ENCODE measurements around the gene DYTN.

The DYTN gene

GRCh38 chr2:206647985-206648384 lies 70.2 kb downstream of the DYTN start:
- peak; percentile 2 for DNase-seq (ENCODE audit: low read depth, low spot score)
- no peak overlapping the region for H3K4me3 ChIP-seq (ENCODE audit: low read depth, low read length)
- no peak for TF ChIP-seq CTCF (IDR thresholded peaks at IDR 0.05; ENCODE audit: low read depth, low read length)
- in situ Hi-C loops (cut with HindIII; ENCODE audit: low sequenced_read_pairs): no loop called here

GRCh38 chr2:206642075-206643025 lies 75.8 kb downstream of the DYTN start, which contains the start of gene FAM237A:
Gene FAM237A (plus strand): TSS chr2:206642487. CDS start chr2:206644237, 1,750 bp downstream.
- no peak for TF ChIP-seq CTCF (IDR thresholded peaks at IDR 0.05; ENCODE audit: low read depth, low read length)
- no peak within 1 kb of the TSS for H3K4me3 ChIP-seq (ENCODE audit: low read depth, low read length)
- DNase-seq (ENCODE audit: low read depth, low spot score): peak; percentile 72
- in situ Hi-C loops (cut with HindIII; ENCODE audit: low sequenced_read_pairs): no loop called here

- in situ Hi-C loops (cut with HindIII; ENCODE audit: low sequenced_read_pairs): no loop called here
- no peak for TF ChIP-seq CTCF (IDR thresholded peaks at IDR 0.05; ENCODE audit: low read depth, low read length)
- no peak for DNase-seq (ENCODE audit: low read depth, low spot score)
- H3K4me3 ChIP-seq (ENCODE audit: low read depth, low read length): no peak overlapping the region
Observed at GRCh38 chr2:206641226-206641625, 77.0 kb downstream of the DYTN start.

GRCh38 chr2:206639636-206640035 lies 78.6 kb downstream of the DYTN start:
- no peak for TF ChIP-seq CTCF (IDR thresholded peaks at IDR 0.05; ENCODE audit: low read depth, low read length)
- in situ Hi-C loops (cut with HindIII; ENCODE audit: low sequenced_read_pairs): no loop called here
- no peak for DNase-seq (ENCODE audit: low read depth, low spot score)
- H3K4me3 ChIP-seq (ENCODE audit: low read depth, low read length): no peak overlapping the region

- no peak for DNase-seq (ENCODE audit: low read depth, low spot score)
- no peak for TF ChIP-seq CTCF (IDR thresholded peaks at IDR 0.05; ENCODE audit: low read depth, low read length)
- in situ Hi-C loops (cut with HindIII; ENCODE audit: low sequenced_read_pairs): no loop called here
- H3K4me3 ChIP-seq (ENCODE audit: low read depth, low read length): no peak overlapping the region
Observed at GRCh38 chr2:206635015-206635414, 83.2 kb downstream of the DYTN start.

- in situ Hi-C loops (cut with HindIII; ENCODE audit: low sequenced_read_pairs): no loop called here
- no peak overlapping the region for H3K4me3 ChIP-seq (ENCODE audit: low read depth, low read length)
- no peak for TF ChIP-seq CTCF (IDR thresholded peaks at IDR 0.05; ENCODE audit: low read depth, low read length)
- no peak for DNase-seq (ENCODE audit: low read depth, low spot score)
Observed at GRCh38 chr2:206631340-206631739, 86.9 kb downstream of the DYTN start.

Measured in astrocyte of the spinal cord (primary cell).